HFF-Myc (cell line): ENCODE results near the gene EPSTI1.
"Not testable (repeated sequence)": the region's sequence is repeated elsewhere in the genome, so short reads cannot be mapped to it uniquely, and the experiment has no call there.

Source experiments
- DNase-seq: peaks from one replicate; pipeline ENCODE4 v3.0.0-alpha.2; 2011; ENCODE audit warnings: low read depth; ENCODE audit errors: extremely low read depth
- H3K4me3 ChIP-seq: replicated peaks from 2 replicates; pipeline ENCODE4 v1.5.1; 2011; ENCODE audit warnings: low read depth, mild to moderate bottlenecking, control low read depth, low read length
- TF ChIP-seq, protein P1 (sequence below): IDR thresholded peaks from 2 replicates; pipeline ENCODE4 v1.5.1; 2012; ENCODE audit warnings: mild to moderate bottlenecking, low read depth, low read length, control low read depth; ENCODE audit errors: missing control alignments

Gene EPSTI1

DNA sequence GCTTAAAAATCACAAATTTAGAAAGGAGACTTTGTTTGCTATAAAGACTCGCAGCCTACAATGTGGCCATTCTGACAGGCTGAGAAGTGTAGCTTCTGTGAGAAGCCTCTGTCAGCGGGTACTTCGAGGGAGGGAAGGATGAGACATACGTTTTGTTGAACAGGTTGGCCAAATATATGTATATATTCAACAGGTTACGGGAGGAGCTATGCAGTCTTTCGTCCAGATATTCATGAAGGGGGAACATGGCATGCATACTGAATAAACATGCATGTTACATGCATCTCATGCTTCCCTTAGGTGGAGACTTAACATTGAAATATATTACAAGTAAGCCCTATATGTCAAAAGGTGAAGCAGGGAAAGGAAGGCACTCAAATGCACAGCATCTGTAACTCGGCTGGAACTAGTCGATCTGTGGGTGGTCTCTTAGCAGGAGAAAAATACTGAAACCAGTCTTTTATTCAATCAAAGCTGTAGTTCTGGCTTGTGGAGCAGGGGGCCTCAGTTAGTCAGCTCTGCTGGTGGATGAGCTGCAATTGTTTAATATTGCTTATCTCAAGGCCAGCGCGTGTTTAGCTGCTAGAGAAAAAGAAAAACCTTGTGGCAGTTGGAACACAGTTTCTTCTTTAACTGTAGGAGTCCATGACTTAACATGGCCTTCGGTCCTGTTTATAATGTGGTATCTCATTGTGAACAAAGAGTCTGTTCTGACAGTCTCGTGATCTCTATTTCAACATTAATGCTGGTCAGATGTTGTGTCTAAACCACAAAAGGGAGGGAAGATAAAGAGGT is 116.4 kb downstream of the EPSTI1 start:
- no peak for DNase-seq
- TF ChIP-seq, protein P1, sequence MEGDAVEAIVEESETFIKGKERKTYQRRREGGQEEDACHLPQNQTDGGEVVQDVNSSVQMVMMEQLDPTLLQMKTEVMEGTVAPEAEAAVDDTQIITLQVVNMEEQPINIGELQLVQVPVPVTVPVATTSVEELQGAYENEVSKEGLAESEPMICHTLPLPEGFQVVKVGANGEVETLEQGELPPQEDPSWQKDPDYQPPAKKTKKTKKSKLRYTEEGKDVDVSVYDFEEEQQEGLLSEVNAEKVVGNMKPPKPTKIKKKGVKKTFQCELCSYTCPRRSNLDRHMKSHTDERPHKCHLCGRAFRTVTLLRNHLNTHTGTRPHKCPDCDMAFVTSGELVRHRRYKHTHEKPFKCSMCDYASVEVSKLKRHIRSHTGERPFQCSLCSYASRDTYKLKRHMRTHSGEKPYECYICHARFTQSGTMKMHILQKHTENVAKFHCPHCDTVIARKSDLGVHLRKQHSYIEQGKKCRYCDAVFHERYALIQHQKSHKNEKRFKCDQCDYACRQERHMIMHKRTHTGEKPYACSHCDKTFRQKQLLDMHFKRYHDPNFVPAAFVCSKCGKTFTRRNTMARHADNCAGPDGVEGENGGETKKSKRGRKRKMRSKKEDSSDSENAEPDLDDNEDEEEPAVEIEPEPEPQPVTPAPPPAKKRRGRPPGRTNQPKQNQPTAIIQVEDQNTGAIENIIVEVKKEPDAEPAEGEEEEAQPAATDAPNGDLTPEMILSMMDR: no peak
- no peak overlapping the region for H3K4me3 ChIP-seq

DNA sequence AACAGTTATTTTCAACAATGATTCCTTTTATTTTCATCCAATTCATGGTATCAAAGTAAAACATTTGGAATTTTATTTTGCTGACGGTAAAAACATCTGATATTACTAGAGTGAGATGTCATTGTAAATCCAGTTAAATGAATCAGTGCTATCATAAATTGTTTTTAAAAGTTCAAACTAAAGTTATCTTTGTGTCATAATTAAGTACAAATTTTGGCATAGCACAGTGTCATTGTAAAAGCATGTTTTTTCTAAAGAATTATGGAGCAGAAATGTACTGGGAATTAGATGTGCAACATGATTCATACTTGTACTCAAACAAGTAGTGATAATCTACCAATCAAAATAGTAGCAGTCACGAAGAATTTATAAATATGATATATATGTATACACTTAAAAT is 117.8 kb downstream of the EPSTI1 start:
- no peak overlapping the region for H3K4me3 ChIP-seq
- DNase-seq: no peak
- TF ChIP-seq, protein P1: no peak

DNA sequence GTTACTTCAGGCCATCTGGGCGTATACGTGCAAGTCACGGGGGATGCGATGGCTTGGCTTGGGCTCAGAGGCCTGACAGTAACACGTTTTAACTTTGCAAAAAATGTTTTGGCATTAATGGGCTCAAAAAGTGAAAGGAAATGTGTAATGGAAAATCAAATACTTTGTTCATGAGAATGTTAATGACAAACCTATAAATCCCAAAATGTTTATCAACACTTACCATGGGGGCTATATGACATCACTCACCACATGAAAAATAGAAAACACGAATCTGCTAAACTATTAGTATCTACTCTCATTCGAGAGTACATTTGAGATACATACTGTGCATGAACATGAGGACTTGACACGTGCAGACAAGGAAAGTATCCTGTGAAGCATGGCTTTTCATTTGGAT is 119.0 kb downstream of the EPSTI1 start:
- TF ChIP-seq, protein P1: no peak
- DNase-seq: no peak
- no peak overlapping the region for H3K4me3 ChIP-seq

DNA sequence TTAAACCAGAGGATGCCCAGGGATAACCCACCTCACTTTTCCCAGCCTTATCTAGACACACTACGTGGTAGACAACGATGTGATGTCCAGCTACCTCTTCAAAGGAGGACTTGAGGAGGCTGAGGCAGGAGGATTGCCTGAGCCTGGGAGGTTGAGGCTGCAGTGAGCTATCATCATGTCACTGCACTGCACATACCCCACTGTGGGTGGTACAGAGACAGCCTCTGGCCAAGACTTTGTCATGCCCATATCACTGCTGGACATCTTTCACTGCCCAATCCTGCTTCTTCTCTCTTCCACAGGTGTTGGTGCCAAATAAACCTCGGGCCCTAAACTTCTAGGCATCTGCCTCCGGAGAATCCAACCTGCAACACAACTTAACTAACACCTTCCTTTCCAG is 124.8 kb downstream of the EPSTI1 start:
- H3K4me3 ChIP-seq: no peak overlapping the region
- DNase-seq: no peak
- TF ChIP-seq, protein P1: no peak

DNA sequence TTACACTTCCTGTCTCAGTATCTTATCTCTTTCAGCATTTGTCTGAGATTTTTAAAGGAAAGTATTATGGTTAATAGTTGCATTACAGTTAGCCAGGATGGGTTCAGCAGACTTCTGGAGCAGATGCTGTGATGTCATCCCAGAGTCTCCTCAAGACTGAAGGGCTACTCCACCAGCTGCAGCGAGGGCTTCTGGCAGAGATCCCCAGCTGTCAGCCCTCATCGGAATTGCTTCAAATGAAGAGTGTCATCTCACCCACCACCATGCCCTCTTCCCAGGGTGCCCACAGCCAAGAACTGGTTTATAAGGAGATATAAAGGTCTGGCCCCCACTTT is 126.3 kb downstream of the EPSTI1 start:
- TF ChIP-seq, protein P1: no peak
- no peak for DNase-seq
- H3K4me3 ChIP-seq: no peak overlapping the region

DNA sequence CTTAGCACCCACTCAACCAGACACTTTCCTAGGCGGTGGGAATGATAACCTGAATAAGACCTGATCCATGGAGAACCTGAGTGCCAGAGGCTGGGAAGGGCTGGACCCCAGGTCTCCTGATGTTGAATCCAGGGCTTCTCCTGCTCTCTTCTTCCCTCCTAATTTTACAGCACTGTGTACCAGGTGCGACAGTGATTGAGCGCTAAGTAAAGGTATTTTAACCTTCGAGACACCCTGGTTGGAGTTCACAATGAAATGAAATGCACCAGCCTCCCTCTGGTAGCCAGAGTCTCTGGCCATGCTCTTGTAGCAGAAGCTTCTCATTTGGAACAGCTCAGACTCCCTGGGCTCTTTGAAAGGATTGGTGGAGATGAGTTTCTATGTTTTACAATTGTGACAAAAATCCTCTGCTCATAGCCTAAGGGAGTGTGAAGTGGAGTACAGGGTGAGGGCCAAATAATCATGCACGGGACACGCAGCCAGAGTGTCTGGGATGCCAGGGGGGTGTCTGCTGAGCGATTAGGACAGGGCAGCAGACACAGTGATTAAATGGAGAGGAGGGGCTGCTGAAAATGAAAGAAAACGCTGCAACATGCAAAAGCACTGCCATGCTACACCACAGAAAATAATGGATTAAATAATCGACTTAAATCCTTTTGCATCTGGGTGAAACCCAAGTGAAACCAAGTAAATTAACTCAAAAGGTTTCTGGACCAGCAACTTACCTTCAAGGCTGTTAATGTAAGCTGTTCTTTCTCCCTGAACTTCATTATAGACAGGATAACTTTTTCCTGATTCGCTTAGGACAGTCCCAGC is 126.9 kb downstream of the EPSTI1 start:
- no peak for DNase-seq
- H3K4me3 ChIP-seq: no peak overlapping the region
- TF ChIP-seq, protein P1: no peak

DNA sequence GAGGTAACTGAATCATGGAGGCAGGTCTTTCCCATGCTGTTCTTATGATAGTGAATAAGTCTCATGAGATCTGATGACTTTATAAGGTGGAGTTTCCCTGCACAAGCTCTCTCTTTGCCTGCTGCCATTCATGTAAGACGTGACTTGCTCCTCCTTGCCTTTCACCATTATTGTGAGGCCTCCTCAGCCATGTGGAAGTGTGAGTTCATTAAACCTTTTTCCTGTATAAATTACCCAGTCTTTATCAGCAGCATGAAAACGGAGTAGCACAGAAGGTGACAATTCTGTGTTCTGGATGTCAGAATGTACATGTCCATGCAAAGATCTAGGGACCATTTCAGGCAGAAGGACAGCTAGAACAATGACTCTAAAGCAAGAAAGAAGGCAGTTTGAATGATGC is 129.7 kb downstream of the EPSTI1 start:
- DNase-seq, H3K4me3 ChIP-seq: not testable (repeated sequence)
